ENCODE data around the gene RAB17.
A peak's percentile ranks its signal among the peaks of the same experiment; 100 is the strongest.
"Not testable (repeated sequence)": the region's sequence is repeated elsewhere in the genome, so short reads cannot be mapped to it uniquely, and the experiment has no call there.

RAB17 gene

GRCh38 chr2:237625777-237626176 is 35.2 kb upstream of the RAB17 start:
- no peak overlapping the region for H3K4me3 ChIP-seq
- H3K27ac ChIP-seq: peak overlapping the region in 4 of 21 experiments; percentile 6 to 29 (median 18)

GRCh38 chr2:237625216-237625705 is 34.7 kb upstream of the RAB17 start:
- peak overlapping the region in 3 of 21 experiments; percentile 6 to 29 (median 24) for H3K27ac ChIP-seq
- no peak overlapping the region for H3K4me3 ChIP-seq

- H3K4me3 ChIP-seq: no peak overlapping the region
- H3K27ac ChIP-seq: no peak overlapping the region
Observed at GRCh38 chr2:237624565-237624964, 34.0 kb upstream of the RAB17 start.

GRCh38 chr2:237623428-237624403 is 33.2 kb upstream of the RAB17 start:
- H3K27ac ChIP-seq: no peak overlapping the region
- no peak overlapping the region for H3K4me3 ChIP-seq

- Histone ChIP-seq H3K27ac (peak overlapping the region in 1 of 21 experiments; percentile 78), H3K4me3 (no peak overlapping the region)
Observed at GRCh38 chr2:237618449-237618848, 27.9 kb upstream of the RAB17 start.

GRCh38 chr2:237617587-237617982 is 27.1 kb upstream of the RAB17 start:
- peak overlapping the region in 10 of 21 experiments; percentile 13 to 88 (median 55) for H3K27ac ChIP-seq
- H3K4me3 ChIP-seq: no peak overlapping the region

- H3K4me3 ChIP-seq: no peak overlapping the region
- H3K27ac ChIP-seq: peak overlapping the region in 13 of 21 experiments; percentile 13 to 88 (median 51)
Observed at GRCh38 chr2:237616734-237617586, 26.4 kb upstream of the RAB17 start.

- Histone ChIP-seq H3K4me3 (no peak overlapping the region), H3K27ac (peak overlapping the region in 17 of 21 experiments; percentile 10 to 88 (median 53))
Observed at GRCh38 chr2:237616373-237616733, 25.8 kb upstream of the RAB17 start.

GRCh38 chr2:237615631-237616249 is 25.2 kb upstream of the RAB17 start:
- no peak overlapping the region for H3K4me3 ChIP-seq
- peak overlapping the region in 16 of 21 experiments; percentile 10 to 88 (median 52) for H3K27ac ChIP-seq

GRCh38 chr2:237614151-237614720 is 23.7 kb upstream of the RAB17 start:
- H3K4me3 ChIP-seq: no peak overlapping the region
- no peak overlapping the region for H3K27ac ChIP-seq

- H3K27ac ChIP-seq: peak overlapping the region in 1 of 21 experiments; percentile 9
- no peak overlapping the region for H3K4me3 ChIP-seq
Observed at GRCh38 chr2:237613679-237614078, 23.1 kb upstream of the RAB17 start.

GRCh38 chr2:237612527-237613357 is 22.2 kb upstream of the RAB17 start:
- no peak overlapping the region for H3K27ac ChIP-seq

GRCh38 chr2:237606522-237606921 is 16.0 kb upstream of the RAB17 start:
- H3K27ac ChIP-seq, H3K4me3 ChIP-seq: not testable (repeated sequence)

More at GRCh38 chr2:237612527-237613357, 22.2 kb upstream of the RAB17 start:
- H3K4me3 ChIP-seq: no peak overlapping the region

- no peak overlapping the region for H3K4me3 ChIP-seq
- H3K27ac ChIP-seq: no peak overlapping the region
Observed at GRCh38 chr2:237604960-237605359, 14.4 kb upstream of the RAB17 start.

- H3K27ac ChIP-seq: peak overlapping the region in 11 of 21 experiments; percentile 30 to 62 (median 52)
- H3K4me3 ChIP-seq: no peak overlapping the region
Observed at GRCh38 chr2:237604391-237604790, 13.9 kb upstream of the RAB17 start.

- no peak overlapping the region for H3K4me3 ChIP-seq
- peak overlapping the region in 14 of 21 experiments; percentile 8 to 66 (median 54) for H3K27ac ChIP-seq
Observed at GRCh38 chr2:237603718-237604362, 13.3 kb upstream of the RAB17 start.

- H3K4me3 ChIP-seq: no peak overlapping the region
- peak overlapping the region in 8 of 21 experiments; percentile 37 to 66 (median 59) for H3K27ac ChIP-seq
Observed at GRCh38 chr2:237603049-237603717, 12.6 kb upstream of the RAB17 start.

All from skin epidermis (tissue), 12 donors.